ENCODE results near the gene HIPK2.
A peak's percentile ranks its signal among the peaks of the same experiment; 100 is the strongest.

Gene HIPK2

DNA sequence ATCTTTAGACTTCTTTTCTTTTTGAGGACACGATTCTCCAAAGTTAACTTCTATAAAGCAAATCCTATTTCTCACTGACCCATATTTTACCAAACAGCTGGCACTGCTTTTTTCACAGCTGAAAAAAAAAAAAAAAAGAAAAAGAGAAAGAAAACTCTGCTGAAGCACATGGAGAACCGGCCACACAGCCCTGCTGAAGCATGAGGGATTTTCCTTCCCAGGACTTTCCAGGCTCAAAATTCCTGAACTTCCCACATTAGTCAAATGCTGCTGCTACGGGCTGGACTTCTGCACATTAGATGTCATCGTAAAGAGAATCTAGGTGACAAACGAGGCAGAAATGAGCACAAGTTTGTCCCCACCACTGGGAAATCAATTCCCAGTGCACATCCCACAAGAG, 25.2 kb downstream of the HIPK2 start:
- DNase-seq (ENCODE audit: low spot score): no peak

DNA sequence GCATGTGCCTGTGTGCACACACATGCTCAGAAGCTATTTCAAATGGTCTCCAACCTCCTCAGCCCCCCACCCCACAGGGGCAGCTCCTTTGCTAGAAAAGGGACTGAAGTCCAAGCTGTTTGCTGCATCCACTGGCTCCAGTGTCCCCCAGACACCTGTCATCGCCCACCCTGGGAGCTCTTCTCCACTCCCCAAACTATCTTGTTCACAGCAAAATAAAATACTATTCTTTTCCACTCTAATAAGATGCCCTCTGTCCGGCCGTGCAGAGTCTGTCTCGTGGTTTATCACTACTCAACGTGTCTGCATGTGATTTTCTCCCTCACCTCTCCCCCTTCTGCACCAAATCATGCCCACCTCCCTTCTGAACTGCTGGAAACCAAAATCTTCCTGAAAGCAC, 25.6 kb downstream of the HIPK2 start:
- DNase-seq (ENCODE audit: low spot score): no peak

DNA sequence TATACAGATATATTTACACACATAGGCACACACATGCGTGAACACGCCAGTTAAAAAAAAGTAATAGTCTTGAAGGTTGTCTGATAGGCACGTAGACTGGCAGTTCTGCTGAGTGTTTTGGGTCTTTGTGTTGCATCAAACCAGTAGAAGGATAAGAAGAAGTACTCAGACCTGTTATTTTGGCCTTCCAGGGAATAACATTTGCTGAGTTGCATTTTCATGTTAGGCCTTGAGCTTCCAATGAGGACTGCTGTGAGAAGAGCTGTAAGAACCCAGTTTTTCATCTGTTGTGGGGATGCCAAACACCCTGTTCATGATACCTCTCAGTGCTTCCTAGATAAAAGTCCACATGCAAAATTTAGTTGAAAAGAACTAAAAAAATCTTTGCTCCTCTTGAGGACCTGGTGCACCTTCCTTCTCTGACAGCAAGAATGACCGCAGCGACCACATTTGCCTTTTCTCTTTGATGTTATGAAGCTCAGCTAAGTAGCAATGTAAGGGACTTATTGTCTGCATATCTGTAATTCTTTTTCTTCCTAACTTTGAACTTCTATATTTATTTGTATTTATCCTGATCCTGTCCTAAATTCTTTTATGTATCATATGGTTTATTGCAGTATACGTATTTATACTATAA, 27.2 kb downstream of the HIPK2 start:
- no peak for DNase-seq (ENCODE audit: low spot score)

DNA sequence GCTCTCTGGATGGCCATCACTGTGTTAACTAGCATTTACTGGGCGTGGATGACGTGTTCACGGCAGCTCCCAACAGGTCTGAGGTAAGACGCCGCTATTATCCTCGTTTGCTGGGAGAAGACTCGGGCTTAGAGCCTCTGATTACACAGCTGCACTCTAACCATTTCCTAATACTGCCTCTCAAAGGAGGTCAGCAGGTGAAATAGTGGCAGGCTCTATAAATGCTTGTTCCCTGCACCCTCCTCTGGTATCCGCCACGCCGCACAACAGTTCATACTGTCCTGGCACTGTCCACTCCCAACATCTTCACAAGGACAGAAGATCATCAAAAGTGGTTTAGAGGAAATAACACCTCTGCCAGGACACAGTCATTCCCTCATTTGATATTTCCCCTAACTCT, 28.3 kb downstream of the HIPK2 start:
- no peak for DNase-seq (ENCODE audit: low spot score)

DNA sequence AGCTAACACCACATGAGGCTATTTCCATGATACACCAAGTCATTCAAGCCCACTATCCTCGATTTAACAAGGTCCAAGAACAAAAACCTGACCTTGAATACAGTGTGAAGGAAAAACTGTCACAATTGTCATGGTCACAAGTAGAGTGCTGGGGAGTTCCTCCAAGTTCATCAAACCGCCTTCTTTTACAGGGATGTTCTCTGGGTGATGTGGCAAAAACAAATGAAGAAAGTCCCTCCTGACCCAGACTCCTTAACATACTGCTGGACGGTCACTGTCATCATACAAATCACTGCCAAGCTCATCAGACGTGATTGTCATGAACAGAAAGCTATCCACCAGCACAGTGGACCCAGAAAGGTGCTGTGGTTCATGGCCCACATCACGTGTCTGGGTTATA, 28.9 kb downstream of the HIPK2 start:
- DNase-seq (ENCODE audit: low spot score): no peak

DNA sequence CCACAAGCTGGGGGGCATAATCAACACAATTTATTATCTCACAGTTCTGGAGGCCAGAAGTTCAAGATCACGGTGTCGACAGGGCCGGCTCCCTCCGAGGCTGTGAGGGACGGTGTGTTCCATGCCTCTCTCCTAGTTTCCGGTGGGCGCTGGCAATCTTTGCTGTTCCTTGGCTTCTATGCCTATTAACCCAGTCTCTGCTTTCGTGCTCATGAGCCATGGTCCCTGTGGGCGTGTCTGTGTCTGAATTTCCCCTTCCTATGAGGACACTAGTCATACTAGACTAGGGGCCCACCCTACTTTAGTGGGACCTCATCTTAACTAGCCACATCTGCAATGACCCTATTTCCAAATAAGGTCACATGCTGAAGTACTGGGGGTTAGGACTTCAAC, 29.4 kb downstream of the HIPK2 start:
- DNase-seq (ENCODE audit: low spot score): no peak

DNA sequence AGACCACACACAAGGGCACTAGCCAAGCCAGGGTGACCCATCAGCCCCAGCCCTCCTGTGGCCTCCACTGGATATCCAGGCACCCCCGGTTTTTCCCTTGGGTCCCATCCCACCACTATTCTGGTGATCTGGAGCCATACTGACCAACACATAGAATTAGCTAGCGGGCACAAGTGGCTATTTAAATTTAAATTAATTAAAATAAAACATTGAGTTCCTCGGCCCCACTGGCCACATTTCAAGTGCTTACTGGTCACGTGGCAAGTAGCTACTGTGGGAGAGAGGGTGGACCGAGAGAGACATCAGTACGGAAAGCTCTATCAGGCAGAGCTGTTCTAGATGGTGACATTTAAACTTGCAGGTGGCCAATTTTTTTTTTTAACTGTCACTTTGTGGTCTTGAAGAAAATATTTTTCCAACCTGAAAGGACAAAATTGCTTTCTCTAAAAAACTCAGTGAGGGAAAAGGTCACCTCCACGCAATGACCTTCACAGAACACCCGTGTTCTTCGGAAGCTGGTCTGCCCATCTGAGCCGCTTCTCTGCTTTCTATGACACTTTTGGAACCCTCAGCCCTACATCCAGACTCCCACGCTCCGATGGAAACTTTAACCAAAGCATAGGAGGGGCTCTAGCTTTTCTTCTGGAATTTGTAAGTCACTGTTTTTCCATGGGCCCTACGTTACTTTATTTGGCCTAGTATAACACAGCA, 30.0 kb downstream of the HIPK2 start:
- DNase-seq (ENCODE audit: low spot score): no peak

DNA sequence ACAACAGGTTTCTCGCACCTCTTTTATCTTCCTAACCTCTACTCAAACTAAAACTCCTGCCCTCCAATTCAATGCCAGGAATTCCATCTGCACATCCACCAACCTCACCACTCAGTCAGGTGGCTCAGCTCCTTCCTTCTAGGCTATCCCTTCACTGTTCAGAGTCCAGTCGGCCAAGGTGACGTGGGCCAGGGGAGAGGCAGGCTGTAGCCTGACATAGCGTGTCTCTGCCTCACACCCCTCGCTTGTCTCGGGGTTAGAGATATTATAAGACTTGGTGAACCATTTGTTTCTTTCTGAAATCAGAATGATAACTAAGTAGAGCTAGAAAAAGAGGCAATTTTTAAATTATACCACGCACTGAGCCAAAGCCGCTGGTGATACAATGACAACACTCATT, 31.1 kb downstream of the HIPK2 start:
- no peak for DNase-seq (ENCODE audit: low spot score)

DNA sequence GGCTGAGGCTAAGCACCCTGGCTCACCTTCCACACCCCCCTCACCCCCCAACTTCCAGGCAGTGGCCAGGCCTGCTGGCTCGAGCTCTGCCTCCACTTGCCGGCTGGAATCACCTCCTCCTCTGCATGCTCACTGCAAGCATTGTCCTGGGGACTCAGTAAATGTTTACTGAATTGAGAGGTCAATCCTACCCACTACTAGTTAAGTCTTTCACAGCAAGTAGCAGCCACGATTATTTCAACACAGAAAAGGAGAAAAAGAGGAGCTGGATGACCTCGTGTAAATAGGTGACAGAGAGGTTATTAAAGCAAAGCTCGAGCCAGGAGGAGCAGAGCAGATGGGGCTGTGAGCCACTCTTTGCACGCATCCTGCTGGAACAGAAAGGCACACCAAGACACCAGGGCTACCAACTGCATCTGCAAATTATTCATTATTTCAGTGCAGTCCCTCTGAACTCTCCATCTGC, 32.1 kb downstream of the HIPK2 start:
- DNase-seq (ENCODE audit: low spot score): no peak

DNA sequence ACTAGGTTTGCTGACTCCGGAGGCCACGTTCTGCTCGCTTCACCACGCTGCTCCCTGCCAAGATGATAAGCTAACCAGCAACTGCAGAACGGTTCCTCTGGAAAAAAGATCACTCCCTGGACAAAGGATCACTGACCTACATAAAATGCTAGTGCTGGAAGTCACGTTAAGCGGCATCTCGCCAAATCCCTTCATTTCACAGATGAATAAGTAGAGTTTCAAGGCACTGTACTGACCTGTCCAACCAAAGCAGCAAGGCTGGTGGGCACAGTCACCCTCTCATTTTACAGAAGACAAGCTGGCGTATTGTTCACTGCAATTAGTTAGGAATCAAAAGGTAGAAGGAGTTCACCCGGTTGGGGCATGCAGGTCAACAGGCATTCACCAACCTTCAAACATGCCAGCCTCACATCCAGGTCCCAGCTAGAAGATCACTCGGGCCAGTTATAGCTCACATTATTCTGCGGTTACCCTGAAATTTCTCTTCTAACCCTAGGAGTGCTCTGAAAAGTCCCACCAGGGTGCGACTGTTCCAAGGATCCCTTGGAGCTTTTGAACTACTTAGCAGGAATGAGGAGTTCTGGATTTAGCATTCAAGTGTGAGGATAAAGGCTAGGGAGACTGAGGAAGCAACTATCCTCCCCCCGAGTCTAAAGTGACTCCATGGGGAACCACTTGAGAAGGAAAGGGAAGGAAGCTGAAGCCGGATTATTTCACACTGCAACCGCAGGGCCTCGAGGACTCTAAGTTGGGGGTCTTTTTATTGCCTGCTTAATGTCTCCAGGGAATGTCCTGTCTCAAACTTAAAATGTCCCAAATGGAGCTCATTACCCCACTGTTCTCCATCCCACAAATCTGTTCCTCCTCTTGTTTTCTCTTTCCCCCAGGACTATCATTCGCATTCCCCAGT, 32.8 kb downstream of the HIPK2 start:
- DNase-seq (ENCODE audit: low spot score): no peak

DNA sequence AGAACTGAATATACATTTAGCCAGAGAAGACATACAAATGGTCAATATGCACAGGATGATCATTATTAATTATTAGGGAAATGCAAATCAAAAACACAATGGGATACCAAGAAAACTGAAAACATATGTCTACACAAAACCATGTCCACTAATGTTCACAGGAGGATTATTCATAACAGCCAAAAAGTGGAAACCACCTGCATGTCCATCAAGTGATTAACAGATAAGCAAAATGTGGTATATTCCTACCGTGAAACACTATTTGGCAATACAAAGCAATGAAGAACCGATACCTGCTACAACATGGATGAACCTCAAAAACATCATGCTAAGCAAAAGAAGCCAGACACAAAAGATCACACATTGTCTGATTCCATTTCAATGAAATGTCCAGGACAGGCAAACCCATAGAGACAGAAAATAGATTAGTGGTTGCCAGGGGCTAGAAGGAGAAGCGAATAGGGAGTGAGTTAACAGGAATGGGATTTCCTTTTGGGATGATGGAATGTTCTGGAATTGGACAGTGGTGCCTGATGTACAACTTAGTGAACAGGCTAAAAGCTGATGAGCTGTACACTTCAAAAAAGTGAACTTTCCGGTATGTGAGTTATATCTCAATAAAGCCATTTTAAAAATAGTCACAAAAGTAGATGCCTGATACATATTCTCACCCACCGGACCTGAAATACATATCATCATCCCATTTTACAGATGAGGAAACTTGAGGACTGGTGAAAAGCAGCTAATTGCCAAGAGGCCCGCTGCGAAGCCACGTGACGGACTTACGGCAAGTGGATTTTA, 33.6 kb downstream of the HIPK2 start:
- no peak for DNase-seq (ENCODE audit: low spot score)

DNA sequence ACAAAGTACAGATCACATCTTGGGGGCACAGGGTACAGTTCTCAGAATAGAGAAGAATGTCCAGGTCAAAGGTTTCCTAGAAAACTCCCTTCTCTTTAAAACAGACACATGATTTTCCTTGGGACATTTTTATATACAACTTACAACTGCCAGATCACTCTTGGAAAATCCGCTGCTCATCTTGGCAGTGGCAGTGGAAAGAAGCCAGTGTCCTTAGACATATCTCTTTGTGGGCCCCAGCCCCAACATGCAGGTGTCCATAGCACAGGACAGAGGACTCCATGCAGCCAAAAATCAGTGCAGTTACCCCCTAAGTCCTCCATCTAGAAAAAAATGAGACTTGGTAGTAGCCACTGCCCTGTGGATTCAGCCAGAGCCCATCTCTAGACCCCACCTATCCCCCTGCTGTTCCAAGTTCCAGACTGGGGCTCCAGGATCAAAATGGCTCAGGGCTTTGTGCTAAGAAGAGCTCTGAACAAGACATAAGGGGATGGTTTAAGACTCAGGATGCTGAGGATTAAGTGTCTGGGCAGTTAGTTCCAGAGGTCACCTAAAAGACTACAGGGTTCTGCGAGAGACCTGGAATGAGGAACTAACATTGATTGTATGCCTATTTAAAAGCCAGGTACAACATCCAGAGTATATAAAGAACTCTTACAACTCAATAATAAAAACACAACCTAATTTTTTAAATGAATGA, 34.4 kb downstream of the HIPK2 start:
- DNase-seq (ENCODE audit: low spot score): no peak

DNA sequence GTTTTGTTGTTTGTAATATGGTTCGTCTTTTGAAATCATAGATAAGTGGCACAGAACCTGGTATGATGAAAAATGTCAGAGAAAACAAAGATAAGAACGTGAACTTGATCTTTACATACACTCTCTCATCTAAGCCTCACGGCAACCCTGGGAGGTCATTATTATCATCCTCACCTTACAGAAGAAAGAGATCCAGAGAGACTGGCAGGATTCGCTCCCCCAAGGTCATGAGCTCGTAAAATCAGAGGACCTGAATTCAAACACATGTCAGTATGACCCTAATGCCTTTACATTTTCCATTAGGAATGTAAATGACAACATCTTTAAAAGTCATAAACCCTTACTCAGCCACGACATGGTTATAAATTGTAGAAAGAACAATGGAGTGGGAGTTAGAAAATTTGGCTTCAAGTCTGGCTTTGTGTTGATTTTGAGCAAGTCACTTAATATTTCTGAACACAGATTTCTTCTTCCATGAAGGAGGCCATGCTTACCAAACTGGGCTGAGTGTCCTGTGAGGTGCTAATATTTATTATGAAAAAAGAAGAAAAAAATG, 35.9 kb downstream of the HIPK2 start:
- no peak for DNase-seq (ENCODE audit: low spot score)

DNA sequence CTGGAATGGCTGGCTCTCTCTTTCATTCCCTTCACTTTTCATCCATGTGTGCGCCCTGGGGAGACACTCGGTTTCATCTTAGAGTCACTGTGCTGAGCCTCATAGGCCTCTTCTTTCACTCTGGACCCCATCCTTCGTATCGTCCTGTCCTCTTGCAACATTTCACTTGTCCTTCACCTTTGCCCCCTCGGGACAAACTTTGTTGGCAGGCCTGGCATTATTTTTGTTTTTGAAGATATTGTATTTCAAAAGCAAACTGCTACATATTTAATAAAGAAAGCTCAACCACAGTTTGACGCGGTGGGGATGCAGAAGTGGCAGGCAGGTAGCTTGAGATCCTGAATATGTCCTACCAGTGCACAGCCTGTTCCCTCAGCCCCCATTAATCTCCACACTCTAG, 36.6 kb downstream of the HIPK2 start:
- DNase-seq (ENCODE audit: low spot score): no peak

DNA sequence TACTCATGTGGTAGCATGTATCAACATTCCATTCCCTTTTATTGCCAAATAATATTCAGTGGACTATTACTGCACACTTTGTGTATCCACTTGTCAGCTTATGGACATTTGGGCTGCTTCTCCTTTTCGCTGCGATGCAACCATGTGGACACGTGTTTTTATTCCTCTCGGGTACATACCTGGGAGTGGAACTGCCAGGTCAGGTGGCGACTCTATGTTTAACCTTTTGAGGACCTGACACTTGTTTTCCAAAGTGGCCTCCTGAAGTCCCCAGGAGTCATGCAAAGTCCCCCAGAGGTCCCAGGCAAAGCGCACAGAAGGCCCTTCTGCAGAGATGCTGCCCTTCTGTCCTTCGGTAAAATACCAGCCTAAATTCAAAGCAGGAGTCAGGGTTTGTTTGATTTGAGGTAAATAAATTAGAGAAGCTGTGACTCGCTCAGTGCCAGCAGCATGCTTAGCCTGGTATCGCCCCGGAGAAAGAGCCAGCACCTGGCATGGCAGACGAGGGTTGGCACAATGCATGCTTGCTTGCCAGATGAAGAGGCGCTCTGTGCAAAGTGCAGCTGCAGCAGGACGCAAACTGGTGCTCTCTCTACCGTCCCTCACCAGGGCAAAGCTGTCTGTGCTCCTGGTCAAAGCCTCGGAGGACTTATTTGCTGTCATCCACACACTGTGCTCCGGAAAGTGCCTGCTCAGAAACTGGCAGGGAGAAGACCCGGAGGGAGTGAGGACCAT, 37.8 kb downstream of the HIPK2 start:
- peak; percentile 84 for DNase-seq (ENCODE audit: low spot score)

DNA sequence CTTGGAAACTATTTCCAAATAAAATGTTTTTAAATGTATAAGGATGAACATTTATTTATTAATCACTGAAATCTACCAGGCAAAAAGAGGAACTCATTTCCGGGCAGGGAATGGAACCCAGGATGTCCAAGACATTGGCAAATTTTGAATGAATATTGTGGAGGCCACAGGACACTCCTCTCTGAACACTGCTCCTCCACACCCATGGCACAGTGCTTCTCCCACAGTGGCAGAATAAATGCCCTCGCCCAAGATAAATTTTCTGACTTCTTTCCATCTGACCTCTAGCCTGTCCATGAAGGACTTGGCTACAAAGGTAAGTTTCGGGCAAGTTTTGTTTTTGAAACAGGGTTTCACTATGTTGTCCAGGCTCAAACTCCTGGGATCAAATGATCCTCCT, 39.0 kb downstream of the HIPK2 start:
- no peak for DNase-seq (ENCODE audit: low spot score)

DNA sequence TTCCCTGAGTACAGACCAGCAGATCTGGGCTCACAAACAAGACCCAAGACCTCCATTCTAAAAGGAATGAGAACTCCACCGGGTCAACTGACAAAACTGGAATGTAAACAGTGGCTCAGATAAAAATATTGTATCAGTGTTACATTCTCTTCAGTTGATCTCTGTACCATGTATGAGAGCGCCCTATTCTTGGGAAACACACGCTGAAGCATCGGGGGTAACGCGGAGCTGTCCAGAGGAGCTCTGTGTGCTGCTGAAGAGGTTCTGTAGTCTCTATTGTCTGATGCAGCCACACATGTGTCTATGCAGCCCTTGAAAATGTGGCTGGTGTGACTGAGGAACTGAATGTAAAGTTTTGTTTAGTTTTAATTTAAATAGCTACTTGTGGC, 39.7 kb downstream of the HIPK2 start:
- peak; percentile 72 for DNase-seq (ENCODE audit: low spot score)

DNA sequence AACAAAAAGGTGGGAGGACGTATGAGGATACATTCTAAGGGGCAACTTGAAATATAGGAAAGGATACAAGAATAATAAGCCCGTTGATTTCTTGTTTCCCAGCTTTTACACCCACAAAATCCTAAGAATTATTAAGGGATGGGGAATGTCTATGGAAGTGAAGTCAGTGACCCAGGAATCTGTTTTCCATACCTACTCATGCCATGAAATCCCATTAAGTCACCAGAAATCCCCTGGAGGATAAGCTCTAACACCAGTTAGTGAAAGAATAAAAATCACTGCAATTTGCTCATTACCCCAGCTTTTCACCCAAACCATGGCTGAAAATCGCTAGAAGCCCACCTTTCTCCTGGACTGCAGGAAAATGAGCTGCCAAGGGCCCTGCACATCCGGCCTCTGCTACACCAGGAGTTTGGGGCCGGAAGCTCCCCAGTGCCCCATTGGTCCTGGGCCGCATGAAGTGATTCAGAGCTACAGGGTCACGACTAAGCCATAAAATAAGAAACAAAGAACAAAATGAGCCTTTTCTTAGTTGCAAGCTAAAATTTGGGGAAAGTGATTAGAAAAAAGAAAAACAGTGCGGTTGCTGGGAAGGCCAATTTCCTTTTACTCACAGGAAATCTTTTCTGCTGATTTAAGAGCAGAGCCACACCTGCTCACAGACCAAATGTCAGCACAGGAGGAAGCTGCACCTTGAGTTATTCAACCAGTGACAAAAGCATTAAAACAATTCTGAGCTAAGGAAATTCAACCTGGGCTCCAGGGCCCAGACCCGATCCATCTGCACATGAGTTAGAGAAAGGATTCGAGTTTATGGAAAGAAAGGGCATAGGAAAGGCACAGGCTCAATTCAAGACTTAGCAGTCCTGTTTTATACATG, 40.3 kb downstream of the HIPK2 start:
- DNase-seq (ENCODE audit: low spot score): no peak

DNA sequence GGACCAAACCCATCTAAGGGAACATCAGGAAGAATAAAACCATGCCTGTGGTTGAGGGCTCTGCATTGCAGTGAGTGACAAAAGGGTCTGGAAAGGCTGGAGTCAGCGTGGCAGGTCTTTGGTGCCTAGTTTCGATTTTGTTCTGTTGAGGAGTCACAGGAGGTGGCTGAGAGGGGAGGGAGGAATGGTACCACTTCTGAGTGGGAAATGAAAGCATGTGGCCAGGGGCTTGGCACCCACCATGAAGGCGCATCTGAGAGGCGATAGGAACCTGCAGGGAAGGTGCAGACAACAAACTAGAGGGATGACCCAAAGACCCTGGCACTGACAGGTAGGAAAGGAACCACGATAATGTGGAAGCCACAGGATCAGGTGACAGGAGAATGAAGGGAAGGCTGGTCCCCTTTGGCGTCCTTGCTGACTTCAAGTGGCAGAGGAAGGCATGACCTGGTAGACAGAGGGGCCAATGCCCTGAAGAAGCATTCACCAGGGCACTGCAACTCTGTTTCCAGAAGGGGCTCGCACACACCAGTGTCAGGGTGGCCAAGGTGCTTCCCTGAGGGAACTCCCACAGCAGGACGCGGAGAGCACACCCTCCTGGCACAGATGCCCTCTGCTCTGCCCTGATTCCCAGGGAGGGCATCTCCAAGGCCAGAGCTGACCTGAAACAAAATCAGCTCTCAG, 41.7 kb downstream of the HIPK2 start:
- DNase-seq (ENCODE audit: low spot score): no peak

Data from putamen (tissue), 1 donor.